Tongue (tissue), 2 donors: ENCODE data around the gene IER5L. TPM values are rescaled to one million over a fixed set of nuclear protein-coding genes. Genes with fewer than 3 reads are reported as not detected.
"Not testable (repeated sequence)": the region's sequence is repeated elsewhere in the genome, so short reads cannot be mapped to it uniquely, and the experiment has no call there.

Experiments
- DNase-seq: peaks from one replicate; pipeline ENCODE4 v3.0.0-alpha.2; 2015
- total RNA-seq: library from RNA; depleted of rRNA; stranded (reverse); fragments of >200 nt; gene quantifications from one replicate; pipeline ENCODE4 v1.2.3, GENCODE V29; 2014

The IER5L gene
- total RNA-seq, 1 donor from 2014 or later = 10.4 TPM

GRCh38 chr9:129178568-129179382 is 714 bp upstream of the IER5L start:
- DNase-seq = no peak

GRCh38 chr9:129177443-129177790 is 644 bp downstream of the IER5L start:
- DNase-seq = no peak

- DNase-seq = peak; percentile 58
These were observed 1.2 kb downstream of the IER5L start for GRCh38 chr9:129176701-129177442.

- peak; percentile 94 for DNase-seq
These were observed 2.0 kb downstream of the IER5L start for GRCh38 chr9:129175825-129176633.

- DNase-seq = no peak
These were observed 2.6 kb downstream of the IER5L start for GRCh38 chr9:129175515-129175824.

GRCh38 chr9:129174724-129175514 is 3.1 kb downstream of the IER5L start:
- DNase-seq = peak; percentile 91

- peak; percentile 96 for DNase-seq
These were observed 3.8 kb downstream of the IER5L start for GRCh38 chr9:129174102-129174723.

- DNase-seq = no peak
These were observed 4.6 kb downstream of the IER5L start for GRCh38 chr9:129173296-129174101.

- DNase-seq = no peak
These were observed 5.2 kb downstream of the IER5L start for GRCh38 chr9:129172816-129173215.

GRCh38 chr9:129171993-129172751 is 5.9 kb downstream of the IER5L start:
- DNase-seq = no peak

- DNase-seq = no peak
These were observed 7.8 kb downstream of the IER5L start for GRCh38 chr9:129170229-129170628.

GRCh38 chr9:129166623-129167557 is 11.2 kb downstream of the IER5L start:
- DNase-seq = peak; percentile 80

- DNase-seq = no peak
These were observed 12.9 kb downstream of the IER5L start for GRCh38 chr9:129165198-129165597.

- DNase-seq = peak; percentile 95
These were observed 13.7 kb downstream of the IER5L start for GRCh38 chr9:129164246-129164930.

- DNase-seq = no peak
These were observed 14.3 kb downstream of the IER5L start for GRCh38 chr9:129163753-129164152.

GRCh38 chr9:129163198-129163670 is 14.8 kb downstream of the IER5L start:
- DNase-seq = not testable (repeated sequence)

- DNase-seq = no peak
These were observed 15.4 kb downstream of the IER5L start for GRCh38 chr9:129162497-129163197.

- DNase-seq = no peak
These were observed 16.6 kb downstream of the IER5L start for GRCh38 chr9:129161534-129161837.
